ENCODE measurements around the gene DNAJB8. TPM values are rescaled to one million over a fixed set of nuclear protein-coding genes. Genes with fewer than 3 reads are reported as not detected.

Gene DNAJB8
- total RNA-seq, 1 experiment from 2014 or later = not detected

DNA sequence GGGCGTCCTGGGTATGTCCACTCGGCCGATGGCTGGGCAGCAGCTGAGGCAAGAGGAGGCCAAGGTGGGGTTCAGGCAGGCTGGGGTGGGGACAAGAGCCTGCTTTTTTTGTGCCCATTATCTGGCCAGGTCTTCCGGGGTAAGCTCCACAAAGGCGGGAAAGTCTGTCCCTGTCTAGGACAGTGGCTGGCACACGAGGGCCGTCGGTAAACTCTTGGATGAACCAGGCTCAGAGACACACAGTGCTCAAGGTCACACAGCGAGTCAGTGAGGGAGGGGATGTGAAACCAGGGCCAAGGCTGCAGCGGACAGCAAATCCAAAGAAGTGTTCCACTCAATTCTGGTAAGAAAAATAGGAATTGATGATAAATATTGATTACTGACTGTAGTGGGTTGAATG lies 2.9 kb downstream of the DNAJB8 start:
- Histone ChIP-seq H3K14ac (ENCODE audit: insufficient read depth, low read length) (no peak overlapping the region; the same call in 1 of the 2 replicates), H3K56ac (ENCODE audit: insufficient read length, low read depth, low read length) (no peak overlapping the region), H2BK5ac (ENCODE audit: insufficient read length, low read length) (no peak overlapping the region), H3K9ac (ENCODE audit: extremely low read depth, insufficient read length, low read length) (no peak overlapping the region), H3K18ac (ENCODE audit: insufficient read length, low read depth, low read length) (no peak overlapping the region), H3K4me1 (ENCODE audit: insufficient read depth, low read length) (no peaks in the 10 kb centered on the region), H2BK12ac (ENCODE audit: insufficient read length, low read depth, low read length) (no peak overlapping the region), H3K79me1 (ENCODE audit: insufficient read depth, low read depth, low read length, poor library complexity, severe bottlenecking) (no peaks in the 10 kb centered on the region), H3K23me2 (ENCODE audit: insufficient read length, low read depth, low read length, poor library complexity, severe bottlenecking) (no peaks in the 10 kb centered on the region), H4K8ac (replicated peaks; ENCODE audit: insufficient read length, low read depth, low read length) (no peak overlapping the region), H3K4ac (ENCODE audit: low read depth, low read length) (no peak overlapping the region), H3K23ac (ENCODE audit: insufficient read length, low read depth, low read length) (no peak overlapping the region), H3T11ph (ENCODE audit: low read length) (no peak overlapping the region), H2BK120ac (ENCODE audit: low read depth, low read length, poor library complexity, severe bottlenecking) (no peak overlapping the region), H4K91ac (ENCODE audit: insufficient read length, low read depth, low read length) (no peak overlapping the region), H3K79me2 (ENCODE audit: insufficient read depth, low read length) (no peaks in the 10 kb centered on the region), H2AFZ (ENCODE audit: low read length) (no peak overlapping the region), H4K20me1 (ENCODE audit: control insufficient read depth, insufficient read depth, insufficient read length) (no peaks in the 10 kb centered on the region), H3K27ac (ENCODE audit: insufficient read length, low read depth, low read length) (no peak overlapping the region), H2BK15ac (ENCODE audit: low read depth, low read length) (no peak overlapping the region), H3K27me3 (ENCODE audit: insufficient read depth, low read length) (no peaks in the 10 kb centered on the region), H4K5ac (ENCODE audit: insufficient read length, low read depth, low read length) (no peak overlapping the region), H2AK5ac (ENCODE audit: insufficient read length, low read length) (no peak overlapping the region), H3K4me2 (ENCODE audit: insufficient read depth, insufficient read length, low read length) (no peak overlapping the region), H2BK20ac (ENCODE audit: low read depth, low read length, poor library complexity, severe bottlenecking) (no peak overlapping the region), H3K9me3 (ENCODE audit: control insufficient read depth, low read depth, low read length) (no peaks in the 10 kb centered on the region)
- TF ChIP-seq, protein P1, sequence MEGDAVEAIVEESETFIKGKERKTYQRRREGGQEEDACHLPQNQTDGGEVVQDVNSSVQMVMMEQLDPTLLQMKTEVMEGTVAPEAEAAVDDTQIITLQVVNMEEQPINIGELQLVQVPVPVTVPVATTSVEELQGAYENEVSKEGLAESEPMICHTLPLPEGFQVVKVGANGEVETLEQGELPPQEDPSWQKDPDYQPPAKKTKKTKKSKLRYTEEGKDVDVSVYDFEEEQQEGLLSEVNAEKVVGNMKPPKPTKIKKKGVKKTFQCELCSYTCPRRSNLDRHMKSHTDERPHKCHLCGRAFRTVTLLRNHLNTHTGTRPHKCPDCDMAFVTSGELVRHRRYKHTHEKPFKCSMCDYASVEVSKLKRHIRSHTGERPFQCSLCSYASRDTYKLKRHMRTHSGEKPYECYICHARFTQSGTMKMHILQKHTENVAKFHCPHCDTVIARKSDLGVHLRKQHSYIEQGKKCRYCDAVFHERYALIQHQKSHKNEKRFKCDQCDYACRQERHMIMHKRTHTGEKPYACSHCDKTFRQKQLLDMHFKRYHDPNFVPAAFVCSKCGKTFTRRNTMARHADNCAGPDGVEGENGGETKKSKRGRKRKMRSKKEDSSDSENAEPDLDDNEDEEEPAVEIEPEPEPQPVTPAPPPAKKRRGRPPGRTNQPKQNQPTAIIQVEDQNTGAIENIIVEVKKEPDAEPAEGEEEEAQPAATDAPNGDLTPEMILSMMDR (conservative IDR thresholded peaks at IDR 0.05) = no peak
- H3K27me3 Mint-ChIP-seq (ENCODE audit: low read depth) = peaks cover 76% of the 10 kb centered on the region
- peaks cover 0 to 2% of the 10 kb centered on the region in 2 experiments; a peak in 3 of 5 replicates for H3K9me3 Mint-ChIP-seq
- no peaks in the 10 kb centered on the region; a peak in 1 of 7 replicates for H3K36me3 Mint-ChIP-seq (ENCODE audit: insufficient read depth in 1 of 3, low read depth in 3 of 3)
- no peak overlapping the region for H3K4me3 Mint-ChIP-seq
- no peak for DNase-seq
- WGBS (ENCODE audit: extremely low coverage, insufficient read length, low lambda C conversion rate) = no CpG with 5 or more reads among the region's 10 CpGs
- H3K4me1 Mint-ChIP-seq = peaks cover 6 to 13% of the 10 kb centered on the region in 2 experiments; a peak in 3 of 4 replicates
- H3K27ac Mint-ChIP-seq = no peak overlapping the region

All from H9 (cell line).